ENCODE data around the gene GPR108. TPM values are rescaled to one million over a fixed set of nuclear protein-coding genes. Genes with fewer than 3 reads are reported as not detected.

The GPR108 gene
- polyA plus RNA-seq, 1 donor (not counting 4 experiments of a cell fraction or from before 2014, with no cell fraction given) = 57.7 TPM

GRCh38 chr19:6712692-6713670 is 24.4 kb downstream of the GPR108 start:
- Histone ChIP-seq H3K4me1 (ENCODE audit: control insufficient read depth, extremely low read depth, insufficient read depth, low read length) (no peaks in the 10 kb centered on the region), H3K4me2 (ENCODE audit: control insufficient read depth, extremely low read depth, insufficient read depth, low read depth, low read length) (no peak overlapping the region), H3K9ac (ENCODE audit: control insufficient read depth, extremely low read depth, insufficient read depth, low read length) (no peak overlapping the region), H3K27ac (ENCODE audit: control insufficient read depth, insufficient read depth, low read length) (no peak overlapping the region), H3K79me2 (ENCODE audit: control insufficient read depth, insufficient read depth, low read length) (no peaks in the 10 kb centered on the region), H2AFZ (ENCODE audit: control insufficient read depth, low read length) (no peak overlapping the region), H3K4me3 (ENCODE audit: control insufficient read depth in 2 of 3, extremely low read depth in 1 of 3, insufficient read depth in 2 of 3, low read depth in 1 of 3, low read length in 3 of 3) (no peak overlapping the region), H3K27me3 (ENCODE audit: control insufficient read depth, extremely low read depth, insufficient read depth, low read length) (peaks cover 20% of the 10 kb centered on the region), H3K9me1 (ENCODE audit: control insufficient read depth, extremely low read depth, insufficient read depth, low read length) (no peaks in the 10 kb centered on the region), H3K36me3 (ENCODE audit: control insufficient read depth in 2 of 2, extremely low read depth in 1 of 2, insufficient read depth in 2 of 2, low read length in 2 of 2) (no peaks in the 10 kb centered on the region), H4K20me1 (ENCODE audit: control insufficient read depth, extremely low read depth, insufficient read depth, low read length) (no peaks in the 10 kb centered on the region), H3K9me3 (ENCODE audit: control insufficient read depth, low read depth, low read length) (no peaks in the 10 kb centered on the region)
- dilution Hi-C loops (cut with MboI; ENCODE audit: extremely low pct_ligation_motif_present, low sequenced_read_pairs) = no loop called here
- no peak for DNase-seq (ENCODE audit: low read depth, low spot score)
- TF ChIP-seq, protein P1, sequence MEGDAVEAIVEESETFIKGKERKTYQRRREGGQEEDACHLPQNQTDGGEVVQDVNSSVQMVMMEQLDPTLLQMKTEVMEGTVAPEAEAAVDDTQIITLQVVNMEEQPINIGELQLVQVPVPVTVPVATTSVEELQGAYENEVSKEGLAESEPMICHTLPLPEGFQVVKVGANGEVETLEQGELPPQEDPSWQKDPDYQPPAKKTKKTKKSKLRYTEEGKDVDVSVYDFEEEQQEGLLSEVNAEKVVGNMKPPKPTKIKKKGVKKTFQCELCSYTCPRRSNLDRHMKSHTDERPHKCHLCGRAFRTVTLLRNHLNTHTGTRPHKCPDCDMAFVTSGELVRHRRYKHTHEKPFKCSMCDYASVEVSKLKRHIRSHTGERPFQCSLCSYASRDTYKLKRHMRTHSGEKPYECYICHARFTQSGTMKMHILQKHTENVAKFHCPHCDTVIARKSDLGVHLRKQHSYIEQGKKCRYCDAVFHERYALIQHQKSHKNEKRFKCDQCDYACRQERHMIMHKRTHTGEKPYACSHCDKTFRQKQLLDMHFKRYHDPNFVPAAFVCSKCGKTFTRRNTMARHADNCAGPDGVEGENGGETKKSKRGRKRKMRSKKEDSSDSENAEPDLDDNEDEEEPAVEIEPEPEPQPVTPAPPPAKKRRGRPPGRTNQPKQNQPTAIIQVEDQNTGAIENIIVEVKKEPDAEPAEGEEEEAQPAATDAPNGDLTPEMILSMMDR (optimal IDR thresholded peaks at IDR 0.05 in 1 of 3, IDR thresholded peaks at IDR 0.05 in 1 of 3, conservative IDR thresholded peaks at IDR 0.05 in 1 of 3; ENCODE audit: extremely low read depth in 1 of 3, insufficient read depth in 2 of 3, low read length in 3 of 3) = no peak
- TF ChIP-seq EZH2 (IDR thresholded peaks at IDR 0.05; ENCODE audit: low read length) = no peak
- no peak for FAIRE-seq

GRCh38 chr19:6712231-6712630 is 25.1 kb downstream of the GPR108 start:
- FAIRE-seq (no peak), DNase-seq (ENCODE audit: low read depth, low spot score) (no peak)
- no peak overlapping the region for H2AFZ ChIP-seq (ENCODE audit: control insufficient read depth, low read length)
- H3K27ac ChIP-seq (ENCODE audit: control insufficient read depth, insufficient read depth, low read length) = no peak overlapping the region
- no peak overlapping the region for H3K4me3 ChIP-seq (ENCODE audit: control insufficient read depth in 2 of 3, extremely low read depth in 1 of 3, insufficient read depth in 2 of 3, low read depth in 1 of 3, low read length in 3 of 3)
- no peaks in the 10 kb centered on the region for H3K9me3 ChIP-seq (ENCODE audit: control insufficient read depth, low read depth, low read length)
- no peak overlapping the region for H3K4me2 ChIP-seq (ENCODE audit: control insufficient read depth, extremely low read depth, insufficient read depth, low read depth, low read length)
- H3K9ac ChIP-seq (ENCODE audit: control insufficient read depth, extremely low read depth, insufficient read depth, low read length) = no peak overlapping the region
- no peaks in the 10 kb centered on the region for H3K4me1 ChIP-seq (ENCODE audit: control insufficient read depth, extremely low read depth, insufficient read depth, low read length)
- H3K9me1 ChIP-seq (ENCODE audit: control insufficient read depth, extremely low read depth, insufficient read depth, low read length) = no peaks in the 10 kb centered on the region
- no peaks in the 10 kb centered on the region for H4K20me1 ChIP-seq (ENCODE audit: control insufficient read depth, extremely low read depth, insufficient read depth, low read length)
- H3K79me2 ChIP-seq (ENCODE audit: control insufficient read depth, insufficient read depth, low read length) = no peaks in the 10 kb centered on the region
- no peaks in the 10 kb centered on the region for H3K36me3 ChIP-seq (ENCODE audit: control insufficient read depth in 2 of 2, extremely low read depth in 1 of 2, insufficient read depth in 2 of 2, low read length in 2 of 2)
- H3K27me3 ChIP-seq (ENCODE audit: control insufficient read depth, extremely low read depth, insufficient read depth, low read length) = peaks cover 25% of the 10 kb centered on the region
- TF ChIP-seq, protein P1 (optimal IDR thresholded peaks at IDR 0.05 in 1 of 3, IDR thresholded peaks at IDR 0.05 in 1 of 3, conservative IDR thresholded peaks at IDR 0.05 in 1 of 3; ENCODE audit: extremely low read depth in 1 of 3, insufficient read depth in 2 of 3, low read length in 3 of 3) = no peak
- dilution Hi-C loops (cut with MboI; ENCODE audit: extremely low pct_ligation_motif_present, low sequenced_read_pairs) = no loop called here

Measured in keratinocyte (primary cell).